Neural cell (in vitro differentiated cells): ENCODE measurements around the gene MANF. TPM values are rescaled to one million over a fixed set of nuclear protein-coding genes. Genes with fewer than 3 reads are reported as not detected.

Experiments used
- H2AFZ ChIP-seq: fragments of 200-600, 300-800 bp; sonication (generic), shearing (Covaris generic); 2 replicates; pipeline ENCODE4 v1.6.0; 2014; ENCODE audit warnings: low read depth, mild to moderate bottlenecking, antibody characterized with exemption, low read length, moderate library complexity
- H3F3A ChIP-seq: fragments of 200-600 bp; shearing (Covaris generic); 2 replicates; pipeline ENCODE4 v1.6.1; 2016; ENCODE audit warnings: mild to moderate bottlenecking, moderate library complexity, mixed read lengths, antibody characterized with exemption, low read length; ENCODE audit not compliant: insufficient read depth, poor library complexity, severe bottlenecking
- H3K27ac ChIP-seq: fragments of 200-600, 300-800 bp; sonication (generic), shearing (Covaris generic); 2 replicates; pipeline ENCODE4 v1.5.1; 2014; ENCODE audit warnings: mild to moderate bottlenecking, low read length, moderate library complexity
- H3K27me3 ChIP-seq: fragments of 300-800, 200-600 bp; sonication (generic), shearing (Covaris generic); 2 replicates; pipeline ENCODE4 v1.6.0; 2014; ENCODE audit warnings: mild to moderate bottlenecking, low read depth, low read length, moderate library complexity; ENCODE audit not compliant: insufficient read depth
- H3K36me3 ChIP-seq: fragments of 300-800, 200-600 bp; sonication (generic), shearing (Covaris generic); 2 replicates; pipeline ENCODE4 v1.5.1; 2014; ENCODE audit warnings: mild to moderate bottlenecking, antibody characterized with exemption, low read length, moderate library complexity; ENCODE audit not compliant: insufficient read depth
- H3K4me2 ChIP-seq: fragments of 300-800, 200-600 bp; sonication (generic), shearing (Covaris generic); 2 replicates; pipeline ENCODE4 v1.6.0; 2014; ENCODE audit warnings: mild to moderate bottlenecking, low read length
- H3K4me3 ChIP-seq: fragments of 300-800, 200-600 bp; sonication (generic), shearing (Covaris generic); 2 replicates; pipeline ENCODE4 v1.5.1; 2014; ENCODE audit warnings: mild to moderate bottlenecking, low read length, moderate library complexity
- H3K79me2 ChIP-seq: fragments of 200-600 bp; shearing (Covaris generic); replicated peaks from 2 replicates; pipeline ENCODE4 v1.6.0; 2014; ENCODE audit warnings: mild to moderate bottlenecking, low read length, moderate library complexity; ENCODE audit not compliant: insufficient read depth
- H3K9ac ChIP-seq: fragments of 300-800, 200-600 bp; sonication (generic), shearing (Covaris generic); 2 replicates; pipeline ENCODE4 v1.6.1; 2016; ENCODE audit warnings: mild to moderate bottlenecking, low read length, mixed read lengths
- H3K9me2 ChIP-seq: fragments of 200-600 bp; shearing (Covaris generic); 2 replicates; pipeline ENCODE4 v1.6.1; 2016; ENCODE audit warnings: mild to moderate bottlenecking, low read length, mixed read lengths; ENCODE audit not compliant: insufficient read depth
- H3K9me3 ChIP-seq: fragments of 200-600, 300-800 bp; sonication (generic), shearing (Covaris generic); 2 replicates; pipeline ENCODE4 v1.6.1; 2016; ENCODE audit warnings: mild to moderate bottlenecking, mixed run types, low read length, moderate library complexity, mixed read lengths
- H4K20me1 ChIP-seq: fragments of 200-600 bp; shearing (Covaris generic); 2 replicates; pipeline ENCODE4 v1.6.1; 2016; ENCODE audit warnings: mild to moderate bottlenecking, mixed run types; ENCODE audit not compliant: insufficient read depth
- EP300 ChIP-seq: fragments of 450-650 bp; conservative IDR thresholded peaks from 2 replicates; pipeline ENCODE4 v1.6.1; 2014; ENCODE audit warnings: antibody characterized with exemption, mild to moderate bottlenecking, moderate library complexity; ENCODE audit not compliant: poor library complexity, severe bottlenecking
- EZH2 ChIP-seq: fragments of 200-600, 300-800 bp; shearing (Covaris generic), sonication (generic); IDR thresholded peaks from 2 replicates; pipeline ENCODE4 v1.6.1; 2014; ENCODE audit warnings: antibody characterized with exemption, low read length, borderline replicate concordance, mild to moderate bottlenecking; ENCODE audit not compliant: insufficient read depth, poor library complexity, severe bottlenecking
- MXI1 ChIP-seq: fragments of 450-650 bp; conservative IDR thresholded peaks from 2 replicates; pipeline ENCODE4 v1.6.1; 2014; ENCODE audit warnings: antibody characterized with exemption, mild to moderate bottlenecking; ENCODE audit not compliant: poor library complexity, severe bottlenecking
- POLR2AphosphoS5 ChIP-seq: IDR thresholded peaks from 2 replicates; pipeline ENCODE4 v1.6.1; 2012
- RAD21 ChIP-seq: fragments of 450-650 bp; conservative IDR thresholded peaks from 2 replicates; pipeline ENCODE4 v1.6.1; 2014; ENCODE audit warnings: antibody characterized with exemption, mild to moderate bottlenecking, moderate library complexity
- SMC3 ChIP-seq: fragments of 450-650 bp; conservative IDR thresholded peaks from 2 replicates; pipeline ENCODE4 v1.6.1; 2014; ENCODE audit warnings: antibody characterized with exemption, mild to moderate bottlenecking, moderate library complexity; ENCODE audit not compliant: poor library complexity
- TAF1 ChIP-seq: IDR thresholded peaks from 2 replicates; pipeline ENCODE4 v1.6.1; 2012; ENCODE audit warnings: low read depth
- polyA plus RNA-seq: library from polyadenylated mRNA; depleted of rRNA; stranded (reverse); fragments of >200 nt; gene quantifications from 2 replicates; pipeline ENCODE4 v1.2.3, GENCODE V29; 2014
- TF ChIP-seq, protein P1 (sequence below): fragments of 450-650 bp; IDR thresholded peaks from 2 replicates; pipeline ENCODE4 v1.5.1; 2014; ENCODE audit warnings: antibody characterized with exemption, mild to moderate bottlenecking, moderate library complexity; ENCODE audit not compliant: poor library complexity, severe bottlenecking
- TF ChIP-seq, protein P2 (sequence below): IDR thresholded peaks from 2 replicates; pipeline ENCODE4 v1.6.1; 2012; ENCODE audit warnings: borderline replicate concordance

The MANF gene
- polyA plus RNA-seq, 1 donor from 2014 or later = 77.3 TPM

- no peak overlapping the region for H3K9ac ChIP-seq
- H3K9me3 ChIP-seq = no peaks in the 10 kb centered on the region
- no peaks in the 10 kb centered on the region for H4K20me1 ChIP-seq
- no peaks in the 10 kb centered on the region for H3K9me2 ChIP-seq
- no peaks in the 10 kb centered on the region for H3F3A ChIP-seq
- H3K27ac ChIP-seq = no peak overlapping the region
- H3K36me3 ChIP-seq = no peaks in the 10 kb centered on the region
- H3K4me3 ChIP-seq = no peak overlapping the region
- TF ChIP-seq EP300 (no peak), TAF1 (no peak), MXI1 (no peak)
- TF ChIP-seq, protein P1, sequence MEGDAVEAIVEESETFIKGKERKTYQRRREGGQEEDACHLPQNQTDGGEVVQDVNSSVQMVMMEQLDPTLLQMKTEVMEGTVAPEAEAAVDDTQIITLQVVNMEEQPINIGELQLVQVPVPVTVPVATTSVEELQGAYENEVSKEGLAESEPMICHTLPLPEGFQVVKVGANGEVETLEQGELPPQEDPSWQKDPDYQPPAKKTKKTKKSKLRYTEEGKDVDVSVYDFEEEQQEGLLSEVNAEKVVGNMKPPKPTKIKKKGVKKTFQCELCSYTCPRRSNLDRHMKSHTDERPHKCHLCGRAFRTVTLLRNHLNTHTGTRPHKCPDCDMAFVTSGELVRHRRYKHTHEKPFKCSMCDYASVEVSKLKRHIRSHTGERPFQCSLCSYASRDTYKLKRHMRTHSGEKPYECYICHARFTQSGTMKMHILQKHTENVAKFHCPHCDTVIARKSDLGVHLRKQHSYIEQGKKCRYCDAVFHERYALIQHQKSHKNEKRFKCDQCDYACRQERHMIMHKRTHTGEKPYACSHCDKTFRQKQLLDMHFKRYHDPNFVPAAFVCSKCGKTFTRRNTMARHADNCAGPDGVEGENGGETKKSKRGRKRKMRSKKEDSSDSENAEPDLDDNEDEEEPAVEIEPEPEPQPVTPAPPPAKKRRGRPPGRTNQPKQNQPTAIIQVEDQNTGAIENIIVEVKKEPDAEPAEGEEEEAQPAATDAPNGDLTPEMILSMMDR = no peak
- no peaks in the 10 kb centered on the region for H3K27me3 ChIP-seq
- no peaks in the 10 kb centered on the region for H3K79me2 ChIP-seq
- H3K4me2 ChIP-seq = no peak overlapping the region
- no peak overlapping the region for H2AFZ ChIP-seq
These were observed 9.5 kb upstream of the MANF start for GRCh38 chr3:51375571-51375970.

GRCh38 chr3:51378065-51378464, 7.0 kb upstream of the MANF start:
- Histone ChIP-seq H3K27me3 (no peaks in the 10 kb centered on the region), H3K4me2 (no peak overlapping the region), H3K4me3 (no peak overlapping the region), H2AFZ (no peak overlapping the region), H3K27ac (no peak overlapping the region), H3K9me2 (no peaks in the 10 kb centered on the region), H3K9ac (no peak overlapping the region), H3K9me3 (no peaks in the 10 kb centered on the region), H3F3A (no peaks in the 10 kb centered on the region), H3K79me2 (peaks cover under 1% of the 10 kb centered on the region), H4K20me1 (no peaks in the 10 kb centered on the region), H3K36me3 (no peaks in the 10 kb centered on the region)
- TF ChIP-seq EZH2 = no peak
- no peak for TF ChIP-seq RAD21
- no peak for TF ChIP-seq TAF1
- no peak for TF ChIP-seq POLR2AphosphoS5
- TF ChIP-seq, protein P2, sequence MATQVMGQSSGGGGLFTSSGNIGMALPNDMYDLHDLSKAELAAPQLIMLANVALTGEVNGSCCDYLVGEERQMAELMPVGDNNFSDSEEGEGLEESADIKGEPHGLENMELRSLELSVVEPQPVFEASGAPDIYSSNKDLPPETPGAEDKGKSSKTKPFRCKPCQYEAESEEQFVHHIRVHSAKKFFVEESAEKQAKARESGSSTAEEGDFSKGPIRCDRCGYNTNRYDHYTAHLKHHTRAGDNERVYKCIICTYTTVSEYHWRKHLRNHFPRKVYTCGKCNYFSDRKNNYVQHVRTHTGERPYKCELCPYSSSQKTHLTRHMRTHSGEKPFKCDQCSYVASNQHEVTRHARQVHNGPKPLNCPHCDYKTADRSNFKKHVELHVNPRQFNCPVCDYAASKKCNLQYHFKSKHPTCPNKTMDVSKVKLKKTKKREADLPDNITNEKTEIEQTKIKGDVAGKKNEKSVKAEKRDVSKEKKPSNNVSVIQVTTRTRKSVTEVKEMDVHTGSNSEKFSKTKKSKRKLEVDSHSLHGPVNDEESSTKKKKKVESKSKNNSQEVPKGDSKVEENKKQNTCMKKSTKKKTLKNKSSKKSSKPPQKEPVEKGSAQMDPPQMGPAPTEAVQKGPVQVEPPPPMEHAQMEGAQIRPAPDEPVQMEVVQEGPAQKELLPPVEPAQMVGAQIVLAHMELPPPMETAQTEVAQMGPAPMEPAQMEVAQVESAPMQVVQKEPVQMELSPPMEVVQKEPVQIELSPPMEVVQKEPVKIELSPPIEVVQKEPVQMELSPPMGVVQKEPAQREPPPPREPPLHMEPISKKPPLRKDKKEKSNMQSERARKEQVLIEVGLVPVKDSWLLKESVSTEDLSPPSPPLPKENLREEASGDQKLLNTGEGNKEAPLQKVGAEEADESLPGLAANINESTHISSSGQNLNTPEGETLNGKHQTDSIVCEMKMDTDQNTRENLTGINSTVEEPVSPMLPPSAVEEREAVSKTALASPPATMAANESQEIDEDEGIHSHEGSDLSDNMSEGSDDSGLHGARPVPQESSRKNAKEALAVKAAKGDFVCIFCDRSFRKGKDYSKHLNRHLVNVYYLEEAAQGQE = no peak
- no peak for TF ChIP-seq SMC3
- TF ChIP-seq, protein P1 = no peak
- no peak for TF ChIP-seq MXI1
- no peak for TF ChIP-seq EP300
